HG02970 (cell line): ENCODE measurements around the gene ZNF134.

ENCODE experiments used
- ATAC-seq: cut with Tn5 transposase; IDR thresholded peaks from one replicate; pipeline ENCODE4 v1.9.1; 2021; ENCODE audit warnings: mild to moderate bottlenecking, moderate library complexity, moderate number of reproducible peaks; ENCODE audit not compliant: unreplicated experiment, low FRiP score

Gene ZNF134

DNA sequence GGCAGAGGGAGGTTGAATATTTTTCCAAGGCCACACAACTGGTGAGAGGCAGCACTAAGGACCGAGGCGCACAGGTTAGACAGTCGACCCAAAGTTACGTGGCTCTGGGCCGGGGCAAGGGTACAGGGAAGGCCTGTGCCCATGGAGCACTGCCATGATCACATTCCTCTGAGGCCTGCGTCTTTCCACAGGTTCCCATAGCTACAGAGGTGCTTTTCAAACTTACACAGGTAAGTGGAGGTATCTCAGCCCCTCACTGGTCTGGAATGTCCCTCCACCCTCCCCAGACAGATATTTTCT, 19.7 kb downstream of the ZNF134 start:
- ATAC-seq = no peak

- ATAC-seq = no peak
These were observed 23.3 kb downstream of the ZNF134 start for GRCh38 chr19:57637379-57637778.

- ATAC-seq = no peak
These were observed 27.7 kb downstream of the ZNF134 start for GRCh38 chr19:57641715-57642234.

- ATAC-seq = no peak
These were observed 28.5 kb downstream of the ZNF134 start for GRCh38 chr19:57642396-57643046.

DNA sequence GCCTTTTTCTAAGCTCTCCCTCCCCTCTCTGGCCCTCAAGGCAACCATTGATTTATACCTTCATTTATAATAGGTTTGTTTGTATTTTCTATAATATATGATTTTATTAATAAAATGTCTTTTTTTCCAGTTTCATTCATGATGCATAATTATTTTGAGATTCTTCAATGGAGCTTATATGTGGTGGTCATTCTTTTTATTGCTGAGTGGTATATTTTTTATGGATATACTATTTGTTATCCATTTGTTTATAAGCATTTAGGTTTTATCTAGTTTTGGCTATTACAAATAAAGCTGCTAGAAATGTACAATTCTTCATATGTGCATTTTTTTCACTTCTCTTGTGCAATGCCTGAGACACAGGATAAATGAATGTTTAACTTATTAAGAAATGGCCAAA, 29.7 kb downstream of the ZNF134 start:
- no peak for ATAC-seq

- no peak for ATAC-seq
These were observed 34.4 kb downstream of the ZNF134 start for GRCh38 chr19:57648331-57649003.

GRCh38 chr19:57651654-57651996, 37.6 kb downstream of the ZNF134 start:
- ATAC-seq = no peak

GRCh38 chr19:57653689-57654088, 39.6 kb downstream of the ZNF134 start:
- no peak for ATAC-seq

GRCh38 chr19:57655443-57655842, 41.4 kb downstream of the ZNF134 start:
- ATAC-seq = no peak

GRCh38 chr19:57656346-57656745, 42.3 kb downstream of the ZNF134 start:
- ATAC-seq = no peak

DNA sequence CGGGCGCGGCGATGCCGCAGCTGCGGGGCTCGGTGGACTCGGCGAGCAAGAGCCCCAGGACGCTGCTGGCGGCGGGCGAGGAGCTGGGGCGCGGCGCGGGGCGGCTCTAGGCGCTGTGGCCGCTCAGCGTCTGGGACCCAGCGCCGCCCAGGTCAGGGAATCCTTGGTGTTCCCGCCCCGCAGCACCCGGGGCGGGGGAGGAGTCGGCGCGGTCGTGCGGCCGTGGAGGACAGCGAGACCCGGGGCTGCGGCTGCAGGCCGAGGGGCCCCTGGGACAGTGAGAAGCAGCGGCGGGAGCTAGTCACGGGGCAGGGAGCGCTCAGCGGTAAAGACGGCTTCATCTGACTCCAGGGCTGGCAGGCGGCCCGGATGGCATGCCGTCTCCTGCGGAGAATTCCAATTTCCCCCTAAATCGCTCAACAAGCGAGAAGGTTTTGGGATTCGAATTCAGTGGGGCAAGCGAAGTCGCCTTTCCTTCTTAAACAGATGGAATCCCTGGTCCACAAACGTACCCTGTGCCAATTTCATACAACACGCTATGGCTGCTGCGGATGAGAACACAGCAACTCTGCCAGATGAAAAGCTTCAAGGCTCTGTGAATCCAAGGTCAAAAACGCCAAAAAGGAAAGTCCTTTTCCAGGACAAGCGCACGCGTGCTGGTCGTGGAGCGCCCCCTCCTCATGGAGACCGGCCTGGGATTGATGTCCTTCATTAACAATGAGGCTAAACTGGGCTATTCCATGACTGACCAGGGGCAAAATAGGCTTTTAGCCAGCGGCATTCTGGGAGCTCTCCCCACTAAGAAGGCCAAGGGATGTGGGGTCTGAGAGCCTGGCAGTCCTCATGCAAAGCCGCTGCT, 50.5 kb downstream of the ZNF134 start:
- ATAC-seq = no peak

GRCh38 chr19:57665261-57665806, 51.3 kb downstream of the ZNF134 start:
- ATAC-seq = no peak

GRCh38 chr19:57667228-57667627, 53.2 kb downstream of the ZNF134 start:
- no peak for ATAC-seq

DNA sequence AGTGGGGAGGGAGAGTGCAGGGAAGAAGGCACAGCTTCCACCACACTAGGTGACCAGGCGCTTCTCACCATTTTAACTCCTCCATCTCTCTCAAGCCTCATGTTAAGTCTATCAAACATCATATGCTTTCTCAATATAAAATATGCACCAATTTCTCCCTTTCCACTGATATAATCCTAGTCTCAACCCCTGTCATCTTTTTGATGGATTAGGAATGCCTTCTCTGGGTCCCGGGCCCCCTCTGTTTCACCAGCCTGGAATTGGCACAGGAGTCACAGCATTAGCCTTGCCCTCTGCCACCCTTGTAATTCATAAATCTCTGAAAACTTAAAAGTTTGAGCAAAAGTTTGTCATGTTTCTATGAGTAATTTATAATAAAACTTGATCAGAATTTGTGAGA, 54.6 kb downstream of the ZNF134 start, which contains the start of gene ZSCAN4:
ZSCAN4 (plus strand) TSS at position 301 of the 400 bp plus-strand sequence. CDS start 7,211 bp downstream, outside the sequence.
- ATAC-seq = no peak

- ATAC-seq = no peak
These were observed 57.3 kb downstream of the ZNF134 start for GRCh38 chr19:57671124-57671895.

- ATAC-seq = no peak
These were observed 58.4 kb downstream of the ZNF134 start for GRCh38 chr19:57672466-57672865.
